HepG2 (cell line): ENCODE results near the gene ANKRD37. TPM values are rescaled to one million over a fixed set of nuclear protein-coding genes. Genes with fewer than 3 reads are reported as not detected.
A peak's percentile ranks its signal among the peaks of the same experiment; 100 is the strongest.

Experiments used
- ARNTL ChIP-seq: sonication (generic); formaldehyde crosslinking; IDR thresholded peaks from 2 replicates; pipeline ENCODE4 v1.4.0; 2020; ENCODE audit warnings: mild to moderate bottlenecking, missing genetic modification reagents
- DBP ChIP-seq: sonication (generic); formaldehyde crosslinking; IDR thresholded peaks from 2 replicates; pipeline ENCODE4 v1.4.0; 2020; ENCODE audit warnings: missing genetic modification reagents; ENCODE audit errors: not compliant biosample characterization
- FIP1L1 ChIP-seq: fragments of 200-400 bp; formaldehyde crosslinking; IDR thresholded peaks from 2 replicates; pipeline ENCODE4 v1.6.1; 2018; ENCODE audit warnings: low read depth, mild to moderate bottlenecking, low read length, moderate library complexity, borderline replicate concordance; ENCODE audit not compliant: insufficient read depth
- MLXIP ChIP-seq: sonication (generic); formaldehyde crosslinking; IDR thresholded peaks from 2 replicates; pipeline ENCODE4 v1.9.0; 2021; ENCODE audit warnings: missing genetic modification reagents, borderline replicate concordance
- MZF1 ChIP-seq: sonication (generic); formaldehyde crosslinking; IDR thresholded peaks from 2 replicates; pipeline ENCODE4 v1.8.1; 2023; ENCODE audit warnings: mild to moderate bottlenecking, missing genetic modification reagents, borderline replicate concordance
- PITX1 ChIP-seq: sonication (generic); formaldehyde crosslinking; IDR thresholded peaks from 2 replicates; pipeline ENCODE4 v1.5.1; 2020; ENCODE audit warnings: mild to moderate bottlenecking, missing genetic modification reagents
- PTBP1 ChIP-seq: fragments of 200-400 bp; formaldehyde crosslinking; IDR thresholded peaks from 2 replicates; pipeline ENCODE4 v1.6.1; 2018; ENCODE audit warnings: low read length, low read depth; ENCODE audit not compliant: poor library complexity, severe bottlenecking
- SAP130 ChIP-seq: IDR thresholded peaks from 2 replicates; pipeline ENCODE4 v1.6.1; 2016; ENCODE audit warnings: low read depth
- SETDB1 ChIP-seq: sonication (generic); formaldehyde crosslinking; IDR thresholded peaks from 2 replicates; pipeline ENCODE4 v1.5.1; 2020; ENCODE audit warnings: missing genetic modification reagents, mild to moderate bottlenecking, borderline replicate concordance
- THAP11 ChIP-seq: IDR thresholded peaks from 2 replicates; pipeline ENCODE4 v1.6.1; 2016; ENCODE audit warnings: missing biosample characterization, missing genetic modification reagents
- YY1 ChIP-seq: IDR thresholded peaks from 2 replicates; pipeline ENCODE4 v1.6.1; 2011; ENCODE audit warnings: low read length, low read depth, moderate library complexity, mild to moderate bottlenecking; ENCODE audit not compliant: insufficient read depth, insufficient replicate concordance
- ZC3H13 ChIP-seq: sonication (generic); formaldehyde crosslinking; IDR thresholded peaks from 2 replicates; pipeline ENCODE4 v1.8.1; 2023; ENCODE audit warnings: mild to moderate bottlenecking, missing genetic modification reagents, moderate library complexity
- ZFP41 ChIP-seq: sonication (generic); formaldehyde crosslinking; IDR thresholded peaks from 2 replicates; pipeline ENCODE4 v1.4.0; 2020; ENCODE audit warnings: mild to moderate bottlenecking, missing genetic modification reagents, borderline replicate concordance
- ZFX ChIP-seq: sonication (generic); formaldehyde crosslinking; IDR thresholded peaks from 2 replicates; pipeline ENCODE4 v1.4.0; 2020; ENCODE audit warnings: mild to moderate bottlenecking, low read depth, missing genetic modification reagents, moderate library complexity
- ZNF335 ChIP-seq: sonication (generic); formaldehyde crosslinking; IDR thresholded peaks from 2 replicates; pipeline ENCODE4 v1.4.0; 2020; ENCODE audit warnings: missing genetic modification reagents
- ZNF407 ChIP-seq: sonication (generic); formaldehyde crosslinking; IDR thresholded peaks from one replicate; pipeline ENCODE4 v1.5.1; 2020; ENCODE audit warnings: mild to moderate bottlenecking, missing genetic modification reagents; ENCODE audit errors: not compliant biosample characterization
- ZNF660 ChIP-seq: sonication (generic); formaldehyde crosslinking; IDR thresholded peaks from 2 replicates; pipeline ENCODE4 v1.5.1; 2020; ENCODE audit warnings: mild to moderate bottlenecking, low read depth, missing genetic modification reagents, borderline replicate concordance
- ZSCAN12 ChIP-seq: sonication (generic); formaldehyde crosslinking; IDR thresholded peaks from 2 replicates; pipeline ENCODE4 v1.9.0; 2021; ENCODE audit warnings: mild to moderate bottlenecking, missing genetic modification reagents
- ZSCAN9 ChIP-seq: IDR thresholded peaks from 2 replicates; pipeline ENCODE4 v1.6.1; 2016; ENCODE audit warnings: borderline replicate concordance
- polyA plus RNA-seq, 8 experiments: library from polyadenylated mRNA; depleted of rRNA in 3 of 8; stranded (reverse) in 7 of 8; unstranded in 1 of 8; fragments of >200 nt; fragmentation: Illumina TruSeq in 4 of 8; extraction: Trizol in 4 of 8; gene quantifications; 2 replicates each; pipeline versions ENCODE4 v1.2.1 to v1.2.3, GENCODE V29; 2011 to 2016; ENCODE audit warnings: low read depth in 4 of 8, missing spikeins in 1 of 8, mixed read lengths in 1 of 8; ENCODE audit not compliant: insufficient read depth in 1 of 8
- total RNA-seq, 5 experiments: library from RNA; depleted of rRNA; stranded (reverse); fragments of >200 nt; fragmentation: Illumina TruSeq; extraction: Trizol; gene quantifications; 2 replicates each; pipeline ENCODE4 v1.2.3, GENCODE V29; 2016; ENCODE audit warnings: low read depth in 1 of 5

Gene ANKRD37
- total and polyA plus RNA-seq, 2 of the 13 experiments (the other 11 are each of a cell fraction or from before 2014, with no cell fraction given), result 2.2 to 51.4 TPM

GRCh38 chr4:185380320-185380719 lies 16.3 kb upstream of the ANKRD37 start (continued):
- no peak for TF ChIP-seq MLXIP (CRISPR knock-in tag)
- no peak for TF ChIP-seq ZC3H13 (CRISPR knock-in tag)
- TF ChIP-seq MZF1, result no peak
- peak; percentile 39 for TF ChIP-seq YY1
- no peak for TF ChIP-seq SETDB1 (CRISPR knock-in tag)
- TF ChIP-seq ZSCAN12 (CRISPR knock-in tag), result no peak
- no peak for TF ChIP-seq DBP (CRISPR knock-in tag)
- no peak for TF ChIP-seq ZNF335 (CRISPR knock-in tag)
- peak; percentile 51; the same call in 1 of the 2 replicates for TF ChIP-seq THAP11 (CRISPR knock-in tag)
- TF ChIP-seq SAP130, result peak; percentile 42; the same call in 1 of the 2 replicates
- no peak for TF ChIP-seq ARNTL (CRISPR knock-in tag)
- TF ChIP-seq ZFX (CRISPR knock-in tag), result 0 out of 2 replicates have a peak, but pooled peaks have one; percentile 21
- TF ChIP-seq ZNF660, result no peak
- no peak for TF ChIP-seq ZSCAN9
- no peak for TF ChIP-seq FIP1L1
- no peak for TF ChIP-seq ZNF407 (CRISPR knock-in tag)
- TF ChIP-seq PITX1 (CRISPR knock-in tag), result no peak
- TF ChIP-seq ZFP41 (CRISPR knock-in tag), result no peak
- TF ChIP-seq PTBP1, result no peak
